Endothelial cell of umbilical vein (primary cell): ENCODE data around the gene MYO1G.

ENCODE experiments used
- EZH2 ChIP-seq: IDR thresholded peaks from 2 replicates; pipeline ENCODE4 v1.6.1; 2012; ENCODE audit warnings: borderline replicate concordance, low read depth, mild to moderate bottlenecking, moderate library complexity, low read length, inconsistent platforms; ENCODE audit not compliant: severe bottlenecking
- POLR2A ChIP-seq: IDR thresholded peaks from 2 replicates; pipeline ENCODE4 v1.6.1; 2012; ENCODE audit warnings: low read depth, mild to moderate bottlenecking, control low read depth, low read length
- POLR2AphosphoS5 ChIP-seq: IDR thresholded peaks from 2 replicates; pipeline ENCODE4 v1.6.1; 2012; ENCODE audit warnings: low read depth, mild to moderate bottlenecking, control low read depth, low read length, moderate library complexity; ENCODE audit not compliant: insufficient read depth
- TF ChIP-seq, protein P1 (sequence below), 2 donors: IDR thresholded peaks; 1 replicate in 1 of 2; 2 replicates in 1 of 2; pipeline ENCODE4 v1.5.1; 2011; ENCODE audit warnings: low read length in 2 of 2, mild to moderate bottlenecking in 2 of 2, moderate library complexity in 2 of 2, control low read depth in 1 of 2, inconsistent platforms in 1 of 2, low read depth in 1 of 2; ENCODE audit not compliant: insufficient read depth in 1 of 2; ENCODE audit errors: extremely low read depth in 1 of 2

DNA sequence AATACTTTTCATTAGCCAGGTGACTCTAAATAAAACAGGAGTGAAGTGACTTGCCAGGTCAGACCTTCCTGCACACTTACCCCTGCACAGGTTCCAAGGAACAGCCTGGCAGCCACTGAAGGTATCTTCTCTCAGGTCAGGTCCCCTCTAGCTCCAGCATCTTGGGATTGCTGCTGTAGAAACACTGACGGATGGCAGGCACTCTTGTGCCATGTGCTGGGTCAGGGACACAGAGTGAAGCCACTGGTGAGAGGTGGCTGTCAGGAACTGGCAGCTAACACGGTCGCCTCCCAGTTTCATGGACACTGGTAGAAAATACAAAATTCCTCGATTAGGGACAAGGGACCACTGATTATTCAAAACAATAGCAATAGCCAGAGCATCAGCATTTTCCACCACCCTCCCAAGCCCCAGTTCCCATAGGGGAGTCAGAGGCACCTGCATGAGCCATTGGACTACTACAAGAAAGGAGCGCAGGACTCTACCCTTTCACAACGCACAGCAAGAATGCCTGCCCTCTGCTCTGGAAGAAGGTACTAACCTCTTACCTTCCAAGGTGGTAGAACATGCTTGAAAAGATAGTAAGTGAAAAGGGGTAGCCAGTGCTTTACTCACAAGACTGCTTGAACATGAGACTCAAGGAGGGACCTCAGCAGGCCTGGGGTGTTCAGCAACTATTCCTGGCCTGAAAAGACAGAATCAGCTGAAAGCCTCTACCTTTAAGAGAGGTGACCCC is 5.1 kb upstream of the MYO1G start:
- TF ChIP-seq EZH2 (no peak), POLR2AphosphoS5 (no peak), POLR2A (no peak)
- TF ChIP-seq, protein P1, sequence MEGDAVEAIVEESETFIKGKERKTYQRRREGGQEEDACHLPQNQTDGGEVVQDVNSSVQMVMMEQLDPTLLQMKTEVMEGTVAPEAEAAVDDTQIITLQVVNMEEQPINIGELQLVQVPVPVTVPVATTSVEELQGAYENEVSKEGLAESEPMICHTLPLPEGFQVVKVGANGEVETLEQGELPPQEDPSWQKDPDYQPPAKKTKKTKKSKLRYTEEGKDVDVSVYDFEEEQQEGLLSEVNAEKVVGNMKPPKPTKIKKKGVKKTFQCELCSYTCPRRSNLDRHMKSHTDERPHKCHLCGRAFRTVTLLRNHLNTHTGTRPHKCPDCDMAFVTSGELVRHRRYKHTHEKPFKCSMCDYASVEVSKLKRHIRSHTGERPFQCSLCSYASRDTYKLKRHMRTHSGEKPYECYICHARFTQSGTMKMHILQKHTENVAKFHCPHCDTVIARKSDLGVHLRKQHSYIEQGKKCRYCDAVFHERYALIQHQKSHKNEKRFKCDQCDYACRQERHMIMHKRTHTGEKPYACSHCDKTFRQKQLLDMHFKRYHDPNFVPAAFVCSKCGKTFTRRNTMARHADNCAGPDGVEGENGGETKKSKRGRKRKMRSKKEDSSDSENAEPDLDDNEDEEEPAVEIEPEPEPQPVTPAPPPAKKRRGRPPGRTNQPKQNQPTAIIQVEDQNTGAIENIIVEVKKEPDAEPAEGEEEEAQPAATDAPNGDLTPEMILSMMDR (IDR thresholded peaks at IDR 0.05; ENCODE audit: extremely low read depth in 1 of 2, insufficient read depth in 1 of 2, low read depth in 1 of 2, low read length in 2 of 2) = no peak
